Adrenal gland (tissue), 5 donors: ENCODE data around the gene IGFL2.

Source experiments
- CTCF ChIP-seq, 6 experiments: fragments of 450-650 bp in 4 of 6; fragments of 200-600 bp in 2 of 6; sonication (generic) in 1 of 6; IDR thresholded peaks; 1 replicate in 5 of 6; 2 replicates in 1 of 6; pipeline versions ENCODE4 v1.5.1 to v1.8.0; 2016 to 2021; ENCODE audit warnings: antibody characterized with exemption in 6 of 6, mild to moderate bottlenecking in 2 of 6, moderate library complexity in 1 of 6
- POLR2A ChIP-seq, 2 donors: fragments of 450-650 bp; IDR thresholded peaks; one replicate each; pipeline ENCODE4 v1.6.1; 2017; ENCODE audit warnings: antibody characterized with exemption in 2 of 2, mild to moderate bottlenecking in 2 of 2, moderate library complexity in 1 of 2
- donor health status: DM: no; HTN: no; CAD: no.

GRCh38 chr19:46142294-46142693, 5.7 kb upstream of the IGFL2 start:
- TF ChIP-seq CTCF (IDR thresholded peaks at IDR 0.05), result no peak
- TF ChIP-seq POLR2A (IDR thresholded peaks at IDR 0.05), result no peak
